ENCODE results near the gene HCLS1. TPM values are rescaled to one million over a fixed set of nuclear protein-coding genes. Genes with fewer than 3 reads are reported as not detected.
"Not testable (repeated sequence)": the region's sequence is repeated elsewhere in the genome, so short reads cannot be mapped to it uniquely, and the experiment has no call there.

HCLS1 gene
- total and polyA plus RNA-seq, 7 donors: 13.2 to 91.9 (median 34.6) TPM

GRCh38 chr3:121619691-121620090 is 41.0 kb downstream of the HCLS1 start:
- no peaks in the 10 kb centered on the region for H3K9me3 ChIP-seq
- DNase-seq: no peak
- 97 to 98% methylated on average over 2 of the region's 2 CpGs for WGBS, 2 donors

GRCh38 chr3:121606106-121606505 is 54.6 kb downstream of the HCLS1 start:
- Histone ChIP-seq H3K4me1 (no peaks in the 10 kb centered on the region), H3K36me3 (no peaks in the 10 kb centered on the region), H3K4me3 (no peak overlapping the region), H3K27me3 (no peaks in the 10 kb centered on the region), H3K27ac (no peak overlapping the region), H3K9me3 (no peaks in the 10 kb centered on the region)
- TF ChIP-seq EP300 (IDR thresholded peaks at IDR 0.05) (no peak), POLR2A (IDR thresholded peaks at IDR 0.05) (no peak), POLR2AphosphoS5 (IDR thresholded peaks at IDR 0.05) (no peak)
- intact Hi-C loops (cut with DNase I): no loop called here
- no peak for DNase-seq
- WGBS, 2 donors: 93% methylated on average over 4 of the region's 4 CpGs

More at GRCh38 chr3:121619691-121620090, 41.0 kb downstream of the HCLS1 start:
- H3K4me3 ChIP-seq: no peak overlapping the region
- H3K4me1 ChIP-seq: no peaks in the 10 kb centered on the region
- no peak overlapping the region for H3K27ac ChIP-seq
- TF ChIP-seq POLR2AphosphoS5 (IDR thresholded peaks at IDR 0.05): no peak
- TF ChIP-seq CTCF (IDR thresholded peaks at IDR 0.05): no peak
- no peak for TF ChIP-seq POLR2A (IDR thresholded peaks at IDR 0.05)
- no peak for TF ChIP-seq EP300 (IDR thresholded peaks at IDR 0.05)
- no peaks in the 10 kb centered on the region for H3K27me3 ChIP-seq
- H3K36me3 ChIP-seq: no peaks in the 10 kb centered on the region
- intact Hi-C loops (cut with DNase I): no loop called here

- intact Hi-C loops (cut with DNase I): no loop called here
- Histone ChIP-seq H3K27me3 (no peaks in the 10 kb centered on the region), H3K27ac (no peak overlapping the region), H3K4me1 (no peaks in the 10 kb centered on the region), H3K9me3 (no peaks in the 10 kb centered on the region), H3K4me3 (no peak overlapping the region), H3K36me3 (no peaks in the 10 kb centered on the region)
- no peak for TF ChIP-seq POLR2AphosphoS5 (IDR thresholded peaks at IDR 0.05)
- TF ChIP-seq POLR2A (IDR thresholded peaks at IDR 0.05): no peak
- no peak for TF ChIP-seq CTCF (IDR thresholded peaks at IDR 0.05)
- TF ChIP-seq EP300 (IDR thresholded peaks at IDR 0.05): no peak
- no peak for DNase-seq
- WGBS, 2 donors: 93 to 97% methylated on average over 2 of the region's 2 CpGs
Observed at GRCh38 chr3:121604759-121605158, 55.9 kb downstream of the HCLS1 start.

- 20 to 40% methylated on average over 4 of the region's 4 CpGs for WGBS, 2 donors
- TF ChIP-seq POLR2A (IDR thresholded peaks at IDR 0.05) (no peak), POLR2AphosphoS5 (IDR thresholded peaks at IDR 0.05) (no peak), EP300 (IDR thresholded peaks at IDR 0.05) (no peak), CTCF (IDR thresholded peaks at IDR 0.05) (no peak)
- no peak overlapping the region for H3K4me3 ChIP-seq
- intact Hi-C loops (cut with DNase I): no loop called here
- H3K27me3 ChIP-seq: no peaks in the 10 kb centered on the region
- H3K27ac ChIP-seq: no peak overlapping the region
- no peak for DNase-seq
- no peaks in the 10 kb centered on the region for H3K9me3 ChIP-seq
- no peaks in the 10 kb centered on the region for H3K36me3 ChIP-seq
- H3K4me1 ChIP-seq: no peaks in the 10 kb centered on the region
Observed at GRCh38 chr3:121601212-121601812, 59.4 kb downstream of the HCLS1 start.

GRCh38 chr3:121599900-121600299 is 60.8 kb downstream of the HCLS1 start:
- DNase-seq; intact Hi-C loops (cut with DNase I); H3K9me3 ChIP-seq; H3K27me3 ChIP-seq; H3K4me1 ChIP-seq; H3K4me3 ChIP-seq; H3K36me3 ChIP-seq; H3K27ac ChIP-seq: not testable (repeated sequence)
- 94 to 95% methylated on average over 2 of the region's 2 CpGs for WGBS, 2 donors

- DNase-seq: no peak
- no peaks in the 10 kb centered on the region for H3K4me1 ChIP-seq
- intact Hi-C loops (cut with DNase I): no loop called here
- H3K9me3 ChIP-seq: no peaks in the 10 kb centered on the region
- no peak for TF ChIP-seq POLR2A (IDR thresholded peaks at IDR 0.05)
- no peak for TF ChIP-seq CTCF (IDR thresholded peaks at IDR 0.05)
- TF ChIP-seq POLR2AphosphoS5 (IDR thresholded peaks at IDR 0.05): no peak
- no peak for TF ChIP-seq EP300 (IDR thresholded peaks at IDR 0.05)
- 90 to 94% methylated on average over 2 of the region's 2 CpGs for WGBS, 2 donors
- no peaks in the 10 kb centered on the region for H3K36me3 ChIP-seq
- no peak overlapping the region for H3K4me3 ChIP-seq
- no peak overlapping the region for H3K27ac ChIP-seq
- no peaks in the 10 kb centered on the region for H3K27me3 ChIP-seq
Observed at GRCh38 chr3:121598564-121598963, 62.1 kb downstream of the HCLS1 start.
